ENCODE measurements around the gene UCHL1.
"Not testable (repeated sequence)": the region's sequence is repeated elsewhere in the genome, so short reads cannot be mapped to it uniquely, and the experiment has no call there.

The UCHL1 gene

GRCh38 chr4:41241919-41242318 is 14.8 kb upstream of the UCHL1 start:
- no peak for DNase-seq

GRCh38 chr4:41245983-41246382 is 10.7 kb upstream of the UCHL1 start:
- DNase-seq = no peak

- DNase-seq = no peak
Measured at GRCh38 chr4:41256131-41256739, 493 bp upstream of the UCHL1 start.

GRCh38 chr4:41257257-41257901 is 651 bp downstream of the UCHL1 start:
- DNase-seq = no peak

GRCh38 chr4:41257906-41258305 is 1.2 kb downstream of the UCHL1 start:
- DNase-seq = no peak

GRCh38 chr4:41258783-41259182 is 2.1 kb downstream of the UCHL1 start:
- DNase-seq = no peak

GRCh38 chr4:41260116-41260733 is 3.5 kb downstream of the UCHL1 start:
- DNase-seq = no peak

GRCh38 chr4:41262198-41262597 is 5.5 kb downstream of the UCHL1 start:
- no peak for DNase-seq

GRCh38 chr4:41264212-41264611 is 7.5 kb downstream of the UCHL1 start:
- DNase-seq = no peak

GRCh38 chr4:41267997-41268396 is 11.3 kb downstream of the UCHL1 start:
- DNase-seq = no peak

GRCh38 chr4:41268721-41269517 is 12.2 kb downstream of the UCHL1 start:
- no peak for DNase-seq

GRCh38 chr4:41269682-41270081 is 13.0 kb downstream of the UCHL1 start:
- DNase-seq = no peak

- DNase-seq = not testable (repeated sequence)
Measured at GRCh38 chr4:41275931-41276330, 19.2 kb downstream of the UCHL1 start.

GRCh38 chr4:41280010-41280409 is 23.3 kb downstream of the UCHL1 start:
- no peak for DNase-seq

GRCh38 chr4:41281038-41281634 is 24.4 kb downstream of the UCHL1 start:
- no peak for DNase-seq

- DNase-seq = no peak
Measured at GRCh38 chr4:41282366-41282765, 25.6 kb downstream of the UCHL1 start.

GRCh38 chr4:41285202-41285863 is 28.6 kb downstream of the UCHL1 start:
- no peak for DNase-seq

- DNase-seq = no peak
Measured at GRCh38 chr4:41285864-41286235, 29.1 kb downstream of the UCHL1 start.

GRCh38 chr4:41287005-41287404 is 30.3 kb downstream of the UCHL1 start:
- DNase-seq = no peak

- DNase-seq = no peak
Measured at GRCh38 chr4:41287852-41288251, 31.1 kb downstream of the UCHL1 start.

GRCh38 chr4:41288254-41288653 is 31.5 kb downstream of the UCHL1 start:
- DNase-seq = no peak

- no peak for DNase-seq
Measured at GRCh38 chr4:41290479-41290878, 33.8 kb downstream of the UCHL1 start.

Data from effector CD4-positive, alpha-beta T cell (primary cell).